CD4-positive, alpha-beta T cell treated with Interleukin-15 for 4 hours (primary cell): ENCODE measurements around the gene APOD.
A peak's percentile ranks its signal among the peaks of the same experiment; 100 is the strongest.

ENCODE experiments used
- DNase-seq: peaks from one replicate; pipeline ENCODE4 v3.0.0-alpha.2; 2020; ENCODE audit warnings: low spot score

APOD gene

DNA sequence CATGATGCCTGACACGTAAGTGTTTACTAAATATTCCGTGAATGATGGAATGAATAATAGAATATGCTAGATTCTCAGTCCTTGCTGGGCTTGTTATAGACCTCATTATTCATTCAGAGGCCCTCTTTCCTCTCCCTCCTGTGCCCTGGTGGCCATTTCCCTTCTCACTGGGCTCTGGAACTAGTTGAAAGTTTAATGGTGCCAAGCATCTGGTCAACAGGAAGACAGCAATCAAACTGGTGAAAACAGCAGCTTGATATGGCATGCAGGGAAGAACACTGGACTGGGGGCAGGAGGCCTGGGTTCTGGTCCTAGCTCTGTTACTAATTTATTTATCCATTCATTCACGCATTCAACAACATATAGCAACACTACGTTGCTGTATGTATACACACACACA is 3.7 kb upstream of the APOD start:
- no peak for DNase-seq

DNA sequence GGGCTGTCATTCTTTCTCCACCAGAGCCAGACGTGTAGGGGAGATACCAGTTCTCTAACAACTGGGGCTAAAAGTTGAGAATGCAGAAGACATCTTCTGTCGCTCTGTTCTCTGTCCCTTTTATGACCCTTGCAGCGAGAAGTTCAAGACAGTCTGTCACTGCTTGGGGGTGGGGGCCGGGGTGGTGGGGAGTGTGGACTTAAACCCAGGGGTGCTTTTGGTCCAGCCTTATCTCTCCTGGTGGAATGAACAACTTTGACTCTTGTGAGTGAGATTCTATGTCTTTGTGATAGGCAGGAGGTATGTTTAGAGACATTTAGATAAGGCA is 767 bp upstream of the APOD start:
- no peak for DNase-seq

GRCh38 chr3:195582947-195583346 is 793 bp downstream of the APOD start:
- DNase-seq: no peak

DNA sequence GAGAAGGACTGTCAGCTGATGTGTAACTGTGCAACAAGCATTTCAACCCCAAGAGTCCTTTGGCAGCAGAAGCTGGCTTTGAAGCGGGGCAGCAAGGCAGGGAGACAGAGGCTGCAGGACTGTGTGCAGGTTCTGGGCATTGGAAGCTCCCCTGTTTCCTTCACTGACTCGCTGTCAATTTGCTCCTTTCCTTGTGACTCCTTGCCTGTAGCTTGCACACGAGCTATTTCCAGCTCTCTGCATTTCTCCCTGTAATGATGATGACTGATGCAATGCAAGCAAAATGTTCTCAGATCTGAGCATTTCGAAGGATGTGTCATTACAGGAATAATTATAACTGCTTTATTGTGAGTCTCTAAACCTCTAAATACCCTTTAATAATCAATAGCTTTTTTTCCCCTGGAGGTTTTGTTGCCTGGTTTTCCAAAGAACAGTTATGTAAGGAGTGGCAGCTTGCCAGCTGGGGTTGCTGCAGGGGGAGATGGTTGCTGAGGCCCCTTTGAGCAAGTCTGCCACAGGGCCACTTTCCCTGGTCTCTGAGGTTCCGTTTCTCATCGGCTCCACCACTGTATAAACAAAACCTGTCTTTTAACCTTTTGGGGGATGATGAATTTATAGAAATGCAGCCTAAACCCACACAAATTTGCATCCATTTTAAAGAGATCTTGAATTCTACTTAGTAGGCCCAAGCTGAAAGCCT is 2.8 kb downstream of the APOD start:
- no peak for DNase-seq

DNA sequence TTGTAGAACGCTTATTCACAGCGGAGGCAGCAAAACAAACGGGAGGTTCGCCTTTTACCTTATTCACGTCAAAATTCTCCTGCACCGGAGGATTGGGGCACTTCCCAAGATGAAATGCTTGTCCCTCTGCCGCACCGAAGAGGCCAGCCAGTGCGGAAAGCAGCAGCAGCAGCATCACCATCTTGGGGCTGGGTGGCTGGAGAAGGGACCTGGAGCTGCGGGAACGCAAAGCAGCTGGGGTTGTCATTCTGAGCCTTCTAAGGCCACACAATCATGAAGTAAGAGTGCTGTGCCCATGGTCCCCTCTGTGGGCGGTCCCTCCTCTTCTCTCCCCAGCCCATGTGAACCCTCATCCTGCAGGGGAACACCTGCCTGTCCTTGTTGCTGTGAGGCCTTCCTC is 4.5 kb downstream of the APOD start:
- no peak for DNase-seq

DNA sequence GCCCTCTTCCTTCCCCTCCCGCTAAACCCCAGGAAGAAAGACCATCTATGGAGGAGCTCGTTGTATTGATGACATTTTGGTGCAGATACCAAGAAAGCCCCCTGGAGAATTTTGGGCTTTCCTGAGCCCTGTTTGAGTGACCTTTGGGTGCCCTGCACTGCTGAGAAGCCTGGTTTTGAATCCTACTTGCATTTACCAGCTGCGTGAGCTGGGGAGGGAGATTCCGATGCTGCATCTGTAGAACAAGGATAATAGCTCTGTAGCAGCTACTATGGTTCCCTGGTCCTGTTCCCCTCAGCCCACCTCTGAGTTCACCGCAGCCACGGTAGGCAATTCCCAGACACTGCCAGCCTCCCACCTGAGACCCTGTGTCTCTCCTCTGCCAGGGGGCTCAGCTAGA is 5.2 kb downstream of the APOD start:
- no peak for DNase-seq

DNA sequence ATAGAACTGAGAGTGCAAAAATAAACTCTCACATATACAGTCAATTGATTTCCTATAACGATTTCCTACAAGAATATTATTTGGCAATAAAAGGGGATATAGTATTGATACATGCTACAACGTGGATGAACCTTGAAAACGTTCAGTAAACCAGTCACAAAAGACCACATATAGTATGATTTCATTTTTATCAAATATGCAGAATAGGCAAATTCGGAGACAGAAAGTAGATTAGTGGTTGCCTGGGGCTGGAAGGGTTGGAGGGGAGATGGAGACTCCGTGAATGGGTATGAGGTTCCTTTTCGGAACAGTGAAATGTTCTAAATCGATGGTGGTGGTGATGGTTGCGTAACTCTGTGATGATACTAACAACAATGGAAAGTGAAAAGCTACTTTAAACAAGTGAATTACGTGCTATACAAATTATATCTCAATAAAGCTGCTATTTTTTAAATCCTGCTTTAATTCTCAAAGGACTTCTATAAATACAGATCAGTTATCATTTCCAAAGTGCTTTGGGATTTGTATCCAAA is 6.0 kb downstream of the APOD start:
- no peak for DNase-seq

DNA sequence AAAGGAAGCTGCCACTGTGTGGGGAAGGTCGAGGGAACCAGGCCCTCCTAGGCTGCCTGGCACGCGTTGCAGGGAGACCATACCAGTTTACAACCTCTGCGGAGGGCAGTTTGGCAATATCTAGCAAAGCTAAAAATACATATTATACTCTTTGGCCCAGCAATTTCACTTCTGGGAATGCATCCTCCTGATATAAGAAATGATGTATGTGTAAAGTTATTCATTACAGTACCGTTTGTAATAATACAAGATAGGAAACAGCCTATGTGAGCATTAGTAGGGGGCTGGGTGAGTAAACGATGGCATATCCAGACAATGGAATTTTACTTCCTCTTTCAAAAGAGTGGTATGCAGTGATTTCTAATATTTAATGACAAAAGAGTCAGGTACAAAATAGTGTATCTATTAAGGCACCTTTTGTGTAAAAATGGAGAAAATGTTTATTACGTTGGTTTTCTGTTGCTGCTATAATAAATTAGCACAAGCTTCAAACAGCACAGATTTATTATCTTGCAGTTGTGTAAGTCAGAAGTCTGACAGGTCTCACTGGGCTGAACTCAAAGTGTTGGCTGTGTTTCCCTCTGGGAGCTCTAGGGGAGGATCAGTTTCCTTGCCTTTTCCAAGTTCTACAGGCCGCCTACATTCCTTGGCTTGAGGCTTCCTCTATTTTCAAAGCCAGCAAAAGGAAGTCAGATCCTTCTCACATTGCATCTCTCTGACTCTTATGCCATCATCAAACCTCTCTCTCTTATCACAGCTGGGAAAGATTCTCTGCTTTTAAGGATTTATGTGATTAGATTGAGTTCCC is 9.0 kb downstream of the APOD start:
- no peak for DNase-seq

GRCh38 chr3:195573611-195574496 is 9.9 kb downstream of the APOD start:
- no peak for DNase-seq

DNA sequence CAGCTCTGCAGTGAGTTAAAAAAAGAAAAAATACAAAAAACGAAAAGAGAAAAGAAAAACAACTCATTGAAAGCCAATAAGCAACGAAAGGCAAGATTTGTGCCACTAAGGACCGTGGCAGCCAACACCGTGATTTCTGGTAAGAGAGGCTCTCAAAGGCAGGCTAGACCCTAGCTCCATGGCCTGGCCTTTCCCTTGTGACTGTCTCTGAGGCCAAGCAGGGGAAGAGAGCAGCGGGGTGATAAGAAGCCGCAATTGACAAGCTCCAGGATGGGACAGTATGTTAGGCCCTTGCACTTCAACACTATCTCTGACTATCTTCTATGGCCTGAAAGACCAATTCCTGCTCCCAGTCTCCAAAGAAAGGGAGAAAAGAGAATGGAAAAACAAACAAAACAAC is 12.4 kb downstream of the APOD start:
- DNase-seq: no peak

GRCh38 chr3:195570912-195571311 is 12.8 kb downstream of the APOD start:
- no peak for DNase-seq

DNA sequence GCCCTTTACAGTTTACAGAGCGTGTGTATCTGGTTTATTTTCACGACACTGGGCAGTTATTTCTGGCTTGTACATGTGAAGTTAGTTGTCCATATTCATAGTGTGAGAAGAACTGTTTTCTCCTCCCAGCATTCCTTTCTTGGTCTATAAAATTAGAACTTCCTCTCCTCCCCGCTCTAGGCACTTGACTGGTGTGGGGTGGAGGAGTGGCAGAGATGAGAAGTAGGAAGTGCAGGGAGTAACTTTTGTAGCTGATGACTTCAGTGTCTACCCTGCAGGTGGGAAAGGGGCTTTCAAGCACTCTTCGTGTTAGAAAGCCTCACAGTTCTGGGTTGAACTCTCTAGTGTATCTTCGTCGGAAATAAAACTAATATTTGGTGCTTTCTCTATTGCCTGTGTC is 13.4 kb downstream of the APOD start:
- no peak for DNase-seq

GRCh38 chr3:195568630-195569029 is 15.1 kb downstream of the APOD start:
- no peak for DNase-seq

- DNase-seq: no peak
Observed at GRCh38 chr3:195566797-195567196, 16.9 kb downstream of the APOD start.

GRCh38 chr3:195565716-195566115 is 18.0 kb downstream of the APOD start:
- DNase-seq: no peak

- no peak for DNase-seq
Observed at GRCh38 chr3:195563317-195563716, 20.4 kb downstream of the APOD start.

DNA sequence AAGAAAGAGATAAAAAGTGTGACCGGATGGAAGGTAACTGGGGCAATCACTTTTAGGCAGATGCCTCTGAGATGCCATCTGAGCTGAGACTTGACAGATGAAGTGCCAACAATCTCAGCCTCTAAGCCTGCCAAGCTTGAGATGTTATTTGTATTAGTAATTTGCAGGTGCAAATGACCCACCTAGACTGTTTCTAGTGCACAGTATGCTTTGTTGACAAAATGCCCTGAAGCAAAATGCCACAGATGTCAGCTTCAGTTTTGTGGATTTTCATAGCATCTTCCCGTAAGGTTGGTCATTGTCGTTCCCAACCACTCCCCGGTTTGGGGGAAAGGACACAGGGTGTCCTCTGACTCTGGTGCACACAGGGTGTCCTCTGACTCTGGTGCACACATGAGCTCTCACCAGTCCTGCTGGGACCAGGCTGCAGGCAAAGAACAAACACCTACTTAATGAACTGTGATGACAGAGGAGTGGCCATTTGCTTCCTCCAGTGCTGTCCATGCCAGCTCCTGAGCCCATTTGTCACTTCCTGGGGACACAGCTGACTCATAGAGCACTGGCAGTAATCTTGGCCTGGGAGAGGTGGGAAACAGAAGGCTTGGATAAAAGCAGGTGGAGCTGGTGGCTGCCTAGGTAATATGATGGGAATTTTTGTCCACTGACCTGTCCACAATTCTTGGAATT is 23.9 kb downstream of the APOD start:
- DNase-seq: no peak

- DNase-seq: peak; percentile 63
Observed at GRCh38 chr3:195558602-195559001, 25.1 kb downstream of the APOD start.

GRCh38 chr3:195557322-195557721 is 26.4 kb downstream of the APOD start:
- no peak for DNase-seq

- no peak for DNase-seq
Observed at GRCh38 chr3:195556390-195556789, 27.4 kb downstream of the APOD start.

DNA sequence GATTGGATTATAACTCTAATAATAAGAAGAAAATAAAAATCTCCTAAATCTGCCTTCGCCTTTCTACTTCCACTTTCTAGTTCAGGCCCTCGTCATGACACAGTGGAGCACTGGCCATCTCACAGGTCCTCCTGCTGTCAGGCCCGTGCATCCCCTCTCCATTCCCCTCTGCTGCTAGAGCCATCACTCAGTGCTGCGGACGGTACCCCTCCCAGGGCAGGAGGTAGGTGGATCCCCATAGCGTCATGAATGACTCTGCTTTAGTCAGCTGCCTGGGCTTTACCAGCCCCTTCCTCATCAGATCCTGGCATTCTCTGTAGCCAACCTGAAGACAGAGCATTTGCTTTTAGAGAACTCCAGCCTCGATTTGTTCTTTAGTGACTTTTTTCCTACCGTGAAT is 28.6 kb downstream of the APOD start:
- DNase-seq: no peak

DNA sequence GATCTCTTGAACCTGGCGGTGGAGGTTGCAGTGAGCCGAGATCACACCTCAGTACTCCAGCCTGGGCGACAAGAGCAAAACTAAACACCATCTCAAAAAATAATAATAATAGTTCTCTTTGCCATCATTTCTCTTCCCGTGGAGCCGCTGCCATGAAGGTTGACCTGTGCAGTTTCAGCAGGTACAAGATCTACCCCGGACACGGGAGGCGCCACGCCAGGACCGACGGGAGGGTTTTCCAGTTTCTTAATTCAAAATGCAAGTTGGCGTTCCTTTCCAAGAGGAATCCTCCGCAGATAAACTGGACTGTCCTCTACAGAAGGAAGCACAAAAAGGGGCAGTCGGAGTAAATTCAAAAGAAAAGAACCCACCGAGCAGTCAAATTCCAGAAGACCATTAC is 29.3 kb downstream of the APOD start:
- no peak for DNase-seq
